ENCODE results near the gene NHSL2.

GRCh38 chrX:72107841-72108595 is 197.4 kb downstream of the NHSL2 start:
- TF ChIP-seq POLR2A (IDR thresholded peaks at IDR 0.05): no peak
- TF ChIP-seq, protein P1, sequence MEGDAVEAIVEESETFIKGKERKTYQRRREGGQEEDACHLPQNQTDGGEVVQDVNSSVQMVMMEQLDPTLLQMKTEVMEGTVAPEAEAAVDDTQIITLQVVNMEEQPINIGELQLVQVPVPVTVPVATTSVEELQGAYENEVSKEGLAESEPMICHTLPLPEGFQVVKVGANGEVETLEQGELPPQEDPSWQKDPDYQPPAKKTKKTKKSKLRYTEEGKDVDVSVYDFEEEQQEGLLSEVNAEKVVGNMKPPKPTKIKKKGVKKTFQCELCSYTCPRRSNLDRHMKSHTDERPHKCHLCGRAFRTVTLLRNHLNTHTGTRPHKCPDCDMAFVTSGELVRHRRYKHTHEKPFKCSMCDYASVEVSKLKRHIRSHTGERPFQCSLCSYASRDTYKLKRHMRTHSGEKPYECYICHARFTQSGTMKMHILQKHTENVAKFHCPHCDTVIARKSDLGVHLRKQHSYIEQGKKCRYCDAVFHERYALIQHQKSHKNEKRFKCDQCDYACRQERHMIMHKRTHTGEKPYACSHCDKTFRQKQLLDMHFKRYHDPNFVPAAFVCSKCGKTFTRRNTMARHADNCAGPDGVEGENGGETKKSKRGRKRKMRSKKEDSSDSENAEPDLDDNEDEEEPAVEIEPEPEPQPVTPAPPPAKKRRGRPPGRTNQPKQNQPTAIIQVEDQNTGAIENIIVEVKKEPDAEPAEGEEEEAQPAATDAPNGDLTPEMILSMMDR (IDR thresholded peaks at IDR 0.05): no peak

All from body of pancreas (tissue), 4 donors.